Sigmoid colon (tissue), 7 donors: ENCODE results near the gene OR11A1. TPM values are rescaled to one million over a fixed set of nuclear protein-coding genes. Genes with fewer than 3 reads are reported as not detected.

Source experiments
- DNase-seq: peaks from one replicate; pipeline ENCODE4 v3.0.0-alpha.2; 2019
- H3K27ac ChIP-seq, 4 donors: fragments of 200-600 bp; sonication (generic); one replicate each; pipeline ENCODE4 v1.5.1; 2016 to 2019; ENCODE audit warnings: mild to moderate bottlenecking in 1 of 4
- H3K27me3 ChIP-seq, 3 donors: fragments of 200-600 bp; sonication (generic); one replicate each; pipeline ENCODE4 v1.5.1; 2019; ENCODE audit warnings: mild to moderate bottlenecking in 1 of 3
- H3K36me3 ChIP-seq, 4 donors: fragments of 200-600 bp; sonication (generic); one replicate each; pipeline ENCODE4 v1.5.1; 2016 to 2019
- H3K4me1 ChIP-seq, 4 donors: fragments of 200-600 bp; sonication (generic); one replicate each; pipeline ENCODE4 v1.5.1; 2017 to 2019
- H3K4me3 ChIP-seq, 4 donors: fragments of 200-600 bp; sonication (generic); one replicate each; pipeline ENCODE4 v1.5.1; 2017 to 2019; ENCODE audit warnings: mild to moderate bottlenecking in 2 of 4, moderate library complexity in 1 of 4
- H3K9me3 ChIP-seq, 4 donors: fragments of 200-600 bp in 3 of 4; sonication (generic) in 3 of 4; one replicate each; pipeline versions ENCODE4 v1.5.1 to v1.6.1; 2013 to 2019
- EP300 ChIP-seq, 4 donors: sonication (generic); formaldehyde crosslinking; IDR thresholded peaks; one replicate each; pipeline ENCODE4 v1.6.1; 2017; ENCODE audit warnings: antibody characterized with exemption in 4 of 4
- POLR2A ChIP-seq, 2 donors: fragments of 450-650 bp; IDR thresholded peaks; one replicate each; pipeline ENCODE4 v1.6.1; 2016; ENCODE audit warnings: antibody characterized with exemption in 2 of 2, mild to moderate bottlenecking in 2 of 2, moderate library complexity in 2 of 2
- POLR2AphosphoS5 ChIP-seq, 4 donors: sonication (generic); formaldehyde crosslinking; IDR thresholded peaks; one replicate each; pipeline ENCODE4 v1.6.1; 2017; ENCODE audit warnings: antibody characterized with exemption in 4 of 4
- whole genome bisulfite sequencing, 2 donors: extraction: QIAGEN DNeasy Blood & Tissue Kit; methylation state at CpG; one replicate each; pipeline ENCODE4 v1.1.7; 2013; 5-methylcytosine and 5-hydroxymethylcytosine counted together
- intact Hi-C: fragments of 100-400 bp; cut with DNase I; formaldehyde crosslinking; loops from one replicate; pipeline ENCODE4 v1.15.1; 2023
- polyA plus RNA-seq, 3 donors: library from polyadenylated mRNA; stranded (reverse); fragments of 200-250 nt; gene quantifications; one replicate each; pipeline ENCODE4 v1.2.3, GENCODE V29; 2013
- total RNA-seq, 4 donors: library from RNA; depleted of rRNA; stranded (reverse); fragments of >200 nt; gene quantifications; one replicate each; pipeline ENCODE4 v1.1.0, GENCODE V29; 2016
- TF ChIP-seq, protein P1 (sequence below), 4 experiments: fragments of 450-650 bp in 3 of 4; fragments of 200-600 bp in 1 of 4; IDR thresholded peaks; one replicate each; pipeline ENCODE4 v1.5.1; 2016 to 2019; ENCODE audit warnings: antibody characterized with exemption in 4 of 4, mild to moderate bottlenecking in 3 of 4, moderate library complexity in 2 of 4
- donor health status: healthy with polysubstance abuse.
- donor health status: Bipolar disorder and iron deficiency.
- donor health status: healthy.

The OR11A1 gene
- total and polyA plus RNA-seq, 7 donors: not detected

DNA sequence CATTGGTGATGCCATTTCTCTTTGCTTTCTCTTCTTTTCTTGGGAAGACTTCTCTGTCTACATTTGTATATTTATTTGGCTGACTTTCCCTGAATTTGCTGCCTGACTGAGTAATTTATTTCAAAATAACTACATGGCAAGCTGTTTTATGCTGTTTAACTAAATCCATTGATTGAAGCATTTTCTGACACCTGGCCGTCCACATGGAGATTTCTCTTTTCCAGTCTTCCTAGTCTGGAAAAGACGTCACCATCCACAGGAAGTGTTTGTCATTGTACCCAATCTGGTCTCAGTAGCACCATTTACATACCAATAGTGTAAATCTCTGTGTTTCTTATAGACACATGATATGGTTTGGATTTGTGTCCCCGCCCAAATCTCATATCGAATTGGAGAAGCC, 40.1 kb upstream of the OR11A1 start:
- H3K27ac ChIP-seq: no peak overlapping the region
- TF ChIP-seq, protein P1, sequence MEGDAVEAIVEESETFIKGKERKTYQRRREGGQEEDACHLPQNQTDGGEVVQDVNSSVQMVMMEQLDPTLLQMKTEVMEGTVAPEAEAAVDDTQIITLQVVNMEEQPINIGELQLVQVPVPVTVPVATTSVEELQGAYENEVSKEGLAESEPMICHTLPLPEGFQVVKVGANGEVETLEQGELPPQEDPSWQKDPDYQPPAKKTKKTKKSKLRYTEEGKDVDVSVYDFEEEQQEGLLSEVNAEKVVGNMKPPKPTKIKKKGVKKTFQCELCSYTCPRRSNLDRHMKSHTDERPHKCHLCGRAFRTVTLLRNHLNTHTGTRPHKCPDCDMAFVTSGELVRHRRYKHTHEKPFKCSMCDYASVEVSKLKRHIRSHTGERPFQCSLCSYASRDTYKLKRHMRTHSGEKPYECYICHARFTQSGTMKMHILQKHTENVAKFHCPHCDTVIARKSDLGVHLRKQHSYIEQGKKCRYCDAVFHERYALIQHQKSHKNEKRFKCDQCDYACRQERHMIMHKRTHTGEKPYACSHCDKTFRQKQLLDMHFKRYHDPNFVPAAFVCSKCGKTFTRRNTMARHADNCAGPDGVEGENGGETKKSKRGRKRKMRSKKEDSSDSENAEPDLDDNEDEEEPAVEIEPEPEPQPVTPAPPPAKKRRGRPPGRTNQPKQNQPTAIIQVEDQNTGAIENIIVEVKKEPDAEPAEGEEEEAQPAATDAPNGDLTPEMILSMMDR (IDR thresholded peaks at IDR 0.05): no peak
- TF ChIP-seq POLR2A (IDR thresholded peaks at IDR 0.05) (no peak), POLR2AphosphoS5 (IDR thresholded peaks at IDR 0.05) (no peak), EP300 (IDR thresholded peaks at IDR 0.05) (no peak)
- WGBS, 2 donors: 77 to 86% methylated on average over 4 of the region's 4 CpGs
- H3K9me3 ChIP-seq: no peaks in the 10 kb centered on the region
- H3K27me3 ChIP-seq: peaks cover 0 to 6% (median 0%) of the 10 kb centered on the region in 3 donors
- H3K4me3 ChIP-seq: no peak overlapping the region
- no peak for DNase-seq
- H3K4me1 ChIP-seq: no peaks in the 10 kb centered on the region
- no peaks in the 10 kb centered on the region for H3K36me3 ChIP-seq
- intact Hi-C loops: no loop called here

DNA sequence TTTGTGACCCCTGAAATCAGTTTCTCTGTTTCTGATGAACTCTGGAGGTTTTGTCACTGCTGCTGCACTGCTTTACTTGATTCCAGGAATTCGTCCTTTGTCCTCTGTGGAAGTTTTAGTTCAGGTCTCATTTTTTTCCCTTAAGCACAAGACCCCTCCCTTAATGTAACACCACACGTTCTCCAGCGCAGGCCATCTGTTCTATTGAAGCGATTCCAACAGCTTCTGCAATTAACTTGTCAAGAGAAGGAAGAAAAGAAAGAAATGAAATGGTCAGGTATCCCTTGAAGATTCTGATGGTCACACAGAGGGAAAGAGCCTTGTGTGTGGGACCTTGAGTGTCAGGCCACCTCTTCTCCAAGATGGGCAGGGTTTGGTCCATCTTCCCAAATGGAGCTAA, 38.7 kb upstream of the OR11A1 start:
- WGBS, 2 donors: 68 to 69% methylated on average over 4 of the region's 4 CpGs
- intact Hi-C loops: no loop called here
- no peak for DNase-seq
- Histone ChIP-seq H3K36me3 (no peaks in the 10 kb centered on the region), H3K4me3 (no peak overlapping the region), H3K27me3 (peaks cover 0 to 3% (median 0%) of the 10 kb centered on the region in 3 donors), H3K4me1 (no peaks in the 10 kb centered on the region), H3K27ac (no peak overlapping the region), H3K9me3 (no peaks in the 10 kb centered on the region)
- TF ChIP-seq, protein P1 (IDR thresholded peaks at IDR 0.05): no peak
- TF ChIP-seq EP300 (IDR thresholded peaks at IDR 0.05): no peak
- TF ChIP-seq POLR2AphosphoS5 (IDR thresholded peaks at IDR 0.05): no peak
- no peak for TF ChIP-seq POLR2A (IDR thresholded peaks at IDR 0.05)

DNA sequence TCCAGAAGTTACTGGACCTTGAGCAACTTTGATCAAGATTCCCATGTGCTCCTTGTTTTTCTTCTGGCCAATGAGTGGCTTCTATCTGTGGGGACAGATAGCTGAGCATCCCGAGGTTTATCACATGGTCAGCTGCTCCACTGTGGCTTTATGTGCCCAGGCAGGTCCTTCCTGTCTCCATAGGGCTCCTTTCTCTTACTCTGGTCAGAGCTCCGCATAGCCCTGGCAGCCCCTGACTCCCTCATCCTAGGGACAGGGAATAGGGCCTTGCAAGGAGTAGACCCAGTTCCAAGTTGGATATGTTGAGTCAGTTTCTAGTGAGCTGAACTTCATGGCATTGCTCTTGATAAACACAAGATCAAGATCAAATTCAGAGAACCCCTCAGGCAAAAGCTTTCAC, 37.3 kb upstream of the OR11A1 start:
- no peaks in the 10 kb centered on the region for H3K36me3 ChIP-seq
- no peak overlapping the region for H3K4me3 ChIP-seq
- TF ChIP-seq, protein P1 (IDR thresholded peaks at IDR 0.05): no peak
- TF ChIP-seq EP300 (IDR thresholded peaks at IDR 0.05) (no peak), POLR2A (IDR thresholded peaks at IDR 0.05) (no peak), POLR2AphosphoS5 (IDR thresholded peaks at IDR 0.05) (no peak)
- 54 to 77% methylated on average over 2 of the region's 2 CpGs for WGBS, 2 donors
- no peaks in the 10 kb centered on the region for H3K27me3 ChIP-seq
- H3K9me3 ChIP-seq: no peaks in the 10 kb centered on the region
- intact Hi-C loops: no loop called here
- H3K27ac ChIP-seq: no peak overlapping the region
- no peak for DNase-seq
- H3K4me1 ChIP-seq: no peaks in the 10 kb centered on the region

DNA sequence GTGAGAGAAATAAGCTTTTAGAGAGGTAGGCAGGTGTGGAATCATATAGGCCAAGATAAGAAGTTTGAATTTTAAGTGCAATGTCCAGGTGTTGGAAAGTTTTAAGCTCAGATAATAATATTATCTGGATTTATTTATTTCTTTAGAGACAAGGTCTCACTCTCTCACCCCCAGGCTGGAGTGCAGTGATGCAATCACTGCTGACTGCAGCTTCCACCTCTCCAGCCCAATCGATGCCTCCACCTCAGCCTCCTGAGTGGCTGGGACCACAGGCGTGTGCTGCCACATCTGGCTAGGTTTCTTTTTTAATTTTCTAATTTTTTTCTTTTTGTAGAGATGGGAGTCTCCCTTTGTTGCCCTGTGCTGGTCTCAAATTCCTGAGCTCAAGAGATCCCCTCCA, 36.4 kb upstream of the OR11A1 start:
- H3K9me3 ChIP-seq: no peaks in the 10 kb centered on the region

More for the DNA sequence above, 36.4 kb upstream of the OR11A1 start:
- no peak overlapping the region for H3K4me3 ChIP-seq
- no peaks in the 10 kb centered on the region for H3K27me3 ChIP-seq
- no peak for DNase-seq
- no peaks in the 10 kb centered on the region for H3K36me3 ChIP-seq
- intact Hi-C loops: no loop called here
- no peaks in the 10 kb centered on the region for H3K4me1 ChIP-seq
- 65 to 75% methylated on average over 2 of the region's 2 CpGs for WGBS, 2 donors
- H3K27ac ChIP-seq: no peak overlapping the region
- TF ChIP-seq POLR2A (IDR thresholded peaks at IDR 0.05) (no peak), POLR2AphosphoS5 (IDR thresholded peaks at IDR 0.05) (no peak), EP300 (IDR thresholded peaks at IDR 0.05) (no peak)
- TF ChIP-seq, protein P1 (IDR thresholded peaks at IDR 0.05): no peak
